H9 (cell line): ENCODE results near the gene MRPL51. TPM values are rescaled to one million over a fixed set of nuclear protein-coding genes. Genes with fewer than 3 reads are reported as not detected.

Source experiments
- DNase-seq: peaks from one replicate; pipeline ENCODE4 v3.0.0-alpha.2; 2017
- H2AFZ ChIP-seq: one replicate; pipeline ENCODE4 v1.6.1; 2013; ENCODE audit warnings: mild to moderate bottlenecking, low read length, control low read depth, moderate library complexity
- H2AK5ac ChIP-seq: 2 replicates; pipeline ENCODE4 v1.6.1; 2013; ENCODE audit warnings: low read length, control low read depth, mixed read lengths; ENCODE audit not compliant: insufficient read length
- H2BK120ac ChIP-seq: one replicate; pipeline ENCODE4 v1.6.1; 2013; ENCODE audit warnings: low read depth, mild to moderate bottlenecking, low read length, control low read depth, inconsistent platforms; ENCODE audit not compliant: poor library complexity, severe bottlenecking
- H2BK12ac ChIP-seq: 2 replicates; pipeline ENCODE4 v1.6.1; 2013; ENCODE audit warnings: low read length, control low read depth, mixed read lengths, low read depth; ENCODE audit not compliant: insufficient read length
- H2BK15ac ChIP-seq: 2 replicates; pipeline ENCODE4 v1.6.1; 2013; ENCODE audit warnings: low read depth, low read length, control low read depth
- H2BK20ac ChIP-seq: one replicate; pipeline ENCODE4 v1.6.1; 2013; ENCODE audit warnings: low read depth, mild to moderate bottlenecking, low read length, control low read depth, inconsistent platforms; ENCODE audit not compliant: poor library complexity, severe bottlenecking
- H2BK5ac ChIP-seq: 2 replicates; pipeline ENCODE4 v1.6.1; 2013; ENCODE audit warnings: low read length, control low read depth, mixed read lengths; ENCODE audit not compliant: insufficient read length
- H3K14ac ChIP-seq: 2 replicates; pipeline ENCODE4 v1.6.1; 2013; ENCODE audit warnings: low read length, control low read depth; ENCODE audit not compliant: insufficient read depth
- H3K18ac ChIP-seq: 2 replicates; pipeline ENCODE4 v1.6.1; 2013; ENCODE audit warnings: low read depth, mild to moderate bottlenecking, mixed read lengths, low read length, control low read depth; ENCODE audit not compliant: insufficient read length
- H3K23ac ChIP-seq: 2 replicates; pipeline ENCODE4 v1.6.1; 2013; ENCODE audit warnings: low read length, control low read depth, mixed read lengths, low read depth; ENCODE audit not compliant: insufficient read length
- H3K23me2 ChIP-seq: 2 replicates; pipeline ENCODE4 v1.6.1; 2013; ENCODE audit warnings: low read depth, mild to moderate bottlenecking, mixed read lengths, low read length, control low read depth; ENCODE audit not compliant: insufficient read length, poor library complexity, severe bottlenecking
- H3K27ac ChIP-seq: 2 replicates; pipeline ENCODE4 v1.5.1; 2013; ENCODE audit warnings: low read length, control low read depth, mixed read lengths, low read depth; ENCODE audit not compliant: insufficient read length
- H3K27me3 ChIP-seq: 2 replicates; pipeline ENCODE4 v1.6.1; 2013; ENCODE audit warnings: low read length, control low read depth, inconsistent platforms; ENCODE audit not compliant: insufficient read depth
- H3K4ac ChIP-seq: 2 replicates; pipeline ENCODE4 v1.6.1; 2013; ENCODE audit warnings: low read depth, mild to moderate bottlenecking, control low read depth, inconsistent platforms, low read length, moderate library complexity
- H3K4me1 ChIP-seq: 2 replicates; pipeline ENCODE4 v1.6.1; 2013; ENCODE audit warnings: low read length, control low read depth, inconsistent platforms; ENCODE audit not compliant: insufficient read depth
- H3K4me2 ChIP-seq: 2 replicates; pipeline ENCODE4 v1.6.1; 2013; ENCODE audit warnings: low read length, control low read depth, mixed read lengths; ENCODE audit not compliant: insufficient read length, insufficient read depth
- H3K56ac ChIP-seq: 2 replicates; pipeline ENCODE4 v1.6.1; 2013; ENCODE audit warnings: low read depth, mild to moderate bottlenecking, mixed read lengths, low read length, control low read depth; ENCODE audit not compliant: insufficient read length
- H3K79me1 ChIP-seq: 2 replicates; pipeline ENCODE4 v1.6.1; 2013; ENCODE audit warnings: low read depth, mild to moderate bottlenecking, moderate library complexity, low read length, control low read depth, inconsistent platforms; ENCODE audit not compliant: insufficient read depth, poor library complexity, severe bottlenecking
- H3K79me2 ChIP-seq: 2 replicates; pipeline ENCODE4 v1.6.1; 2013; ENCODE audit warnings: low read length, control low read depth, inconsistent platforms; ENCODE audit not compliant: insufficient read depth
- H3K9ac ChIP-seq: 2 replicates; pipeline ENCODE4 v1.6.1; 2013; ENCODE audit warnings: low read length, control low read depth, mixed read lengths; ENCODE audit not compliant: insufficient read length; ENCODE audit errors: extremely low read depth
- H3K9me3 ChIP-seq: one replicate; pipeline ENCODE4 v1.6.1; 2013; ENCODE audit warnings: low read depth, low read length, inconsistent platforms; ENCODE audit not compliant: control insufficient read depth
- H3T11ph ChIP-seq: one replicate; pipeline ENCODE4 v1.6.1; 2013; ENCODE audit warnings: mild to moderate bottlenecking, low read length, control low read depth, inconsistent platforms
- H4K20me1 ChIP-seq: one replicate; pipeline ENCODE4 v1.6.1; 2013; ENCODE audit not compliant: control insufficient read depth, insufficient read length, insufficient read depth
- H4K5ac ChIP-seq: 2 replicates; pipeline ENCODE4 v1.6.1; 2013; ENCODE audit warnings: low read depth, mild to moderate bottlenecking, mixed read lengths, low read length, control low read depth; ENCODE audit not compliant: insufficient read length
- H4K8ac ChIP-seq: replicated peaks from 2 replicates; pipeline ENCODE4 v1.6.1; 2013; ENCODE audit warnings: low read length, control low read depth, mixed read lengths, low read depth; ENCODE audit not compliant: insufficient read length
- H4K91ac ChIP-seq: 2 replicates; pipeline ENCODE4 v1.6.1; 2013; ENCODE audit warnings: low read depth, mild to moderate bottlenecking, moderate library complexity, mixed read lengths, low read length, control low read depth; ENCODE audit not compliant: insufficient read length
- H3K27ac Mint-ChIP-seq, 3 experiments: 2 replicates in 2 of 3; 3 replicates in 1 of 3; pipeline ENCODE4 v1.8.0; 2020 to 2021; ENCODE audit warnings: mixed read lengths in 3 of 3, mild to moderate bottlenecking in 1 of 3, moderate library complexity in 1 of 3
- H3K27me3 Mint-ChIP-seq: 2 replicates; pipeline ENCODE4 v1.8.0; 2021; ENCODE audit warnings: low read depth, mild to moderate bottlenecking, moderate library complexity, mixed read lengths
- H3K36me3 Mint-ChIP-seq, 3 experiments: 2 replicates in 2 of 3; 3 replicates in 1 of 3; pipeline ENCODE4 v1.8.0; 2020 to 2021; ENCODE audit warnings: low read depth in 3 of 3, mixed read lengths in 3 of 3; ENCODE audit not compliant: insufficient read depth in 1 of 3
- H3K4me1 Mint-ChIP-seq, 2 experiments: 2 replicates each; pipeline ENCODE4 v1.8.0; 2020; ENCODE audit warnings: mixed read lengths in 2 of 2
- H3K4me3 Mint-ChIP-seq, 2 experiments: 2 replicates in 1 of 2; 3 replicates in 1 of 2; pipeline ENCODE4 v1.8.0; 2020 to 2021; ENCODE audit warnings: mild to moderate bottlenecking in 2 of 2, mixed read lengths in 2 of 2, moderate library complexity in 1 of 2
- H3K9me3 Mint-ChIP-seq, 2 experiments: 2 replicates in 1 of 2; 3 replicates in 1 of 2; pipeline ENCODE4 v1.8.0; 2020; ENCODE audit warnings: mild to moderate bottlenecking in 2 of 2, mixed read lengths in 2 of 2, moderate library complexity in 1 of 2
- CTCF ChIP-seq: fragments of 200-600 bp; sonication (generic); conservative IDR thresholded peaks from 3 replicates; pipeline ENCODE4 v1.8.0; 2021; ENCODE audit warnings: antibody characterized with exemption, mild to moderate bottlenecking
- WGBS: extraction: QIAGEN DNeasy Blood & Tissue Kit; methylation state at CpG from one replicate; pipeline ENCODE4 v1.1.7; 2013; ENCODE audit warnings: missing lambda C conversion rate, low lambda C conversion rate, mixed read lengths; ENCODE audit not compliant: insufficient read length; ENCODE audit errors: extremely low coverage; 5-methylcytosine and 5-hydroxymethylcytosine counted together
- total RNA-seq: library from RNA; stranded (reverse); gene quantifications from 2 replicates; pipeline ENCODE4 v1.2.1, GENCODE V29; 2021

MRPL51 gene
- total RNA-seq, 1 experiment from 2014 or later: 329 TPM

GRCh38 chr12:6540181-6540877 lies 47.3 kb upstream of the MRPL51 start:
- peak overlapping the region; percentile 17 to 60; a peak in 4 of 5 replicates for H3K4me3 Mint-ChIP-seq
- H2BK15ac ChIP-seq: no peak overlapping the region
- H2BK12ac ChIP-seq: no peak overlapping the region
- H3K79me1 ChIP-seq: no peaks in the 10 kb centered on the region
- H2AFZ ChIP-seq: no peak overlapping the region
- no peak overlapping the region for H3K18ac ChIP-seq
- H3T11ph ChIP-seq: no peak overlapping the region
- H3K4me1 ChIP-seq: no peaks in the 10 kb centered on the region; the same call in 1 of the 2 replicates
- H3K4me2 ChIP-seq: peak overlapping the region; percentile 21
- H3K79me2 ChIP-seq: peaks cover 4% of the 10 kb centered on the region; the same call in 1 of the 2 replicates
- H3K23ac ChIP-seq: no peak overlapping the region
- H3K14ac ChIP-seq: no peak overlapping the region
- no peaks in the 10 kb centered on the region for H3K9me3 ChIP-seq
- no peak overlapping the region for H3K4ac ChIP-seq
- H2BK5ac ChIP-seq: no peak overlapping the region
- H3K27ac Mint-ChIP-seq: peak overlapping the region in 2 of 3 experiments; percentile 77 to 89; a peak in 3 of 7 replicates
- peaks cover 5% of the 10 kb centered on the region; the same call in 1 of the 2 replicates for H3K27me3 Mint-ChIP-seq
- peak; percentile 98 for DNase-seq
- H3K9me3 Mint-ChIP-seq: no peaks in the 10 kb centered on the region; a peak in 1 of 5 replicates
- H3K56ac ChIP-seq: no peak overlapping the region
- peaks cover 2% of the 10 kb centered on the region for H4K20me1 ChIP-seq
- H3K27ac ChIP-seq: no peak overlapping the region
- peaks cover 34 to 37% of the 10 kb centered on the region in 2 experiments for H3K4me1 Mint-ChIP-seq
- H3K23me2 ChIP-seq: peaks cover 8% of the 10 kb centered on the region
- no peak overlapping the region for H3K9ac ChIP-seq
- no CpG with 5 or more reads among the region's 35 CpGs for WGBS
- H4K91ac ChIP-seq: no peak overlapping the region
- no peak overlapping the region for H4K5ac ChIP-seq
- TF ChIP-seq CTCF: no peak
- H3K27me3 ChIP-seq: no peaks in the 10 kb centered on the region
- peaks cover 43 to 78% (median 57%) of the 10 kb centered on the region in 3 experiments for H3K36me3 Mint-ChIP-seq
- H2BK120ac ChIP-seq: no peak overlapping the region
- no peak overlapping the region for H2AK5ac ChIP-seq
- no peak overlapping the region for H2BK20ac ChIP-seq
- H4K8ac ChIP-seq: no peak overlapping the region
